AG10803 (cell line): Measurements from ENCODE around the gene NOSTRIN.

Experiments
- DNase-seq: peaks from one replicate; pipeline ENCODE4 v3.0.0; 2010; ENCODE audit warnings: low read depth
- H3K4me3 ChIP-seq: 2 replicates; pipeline ENCODE4 v1.5.1; 2011; ENCODE audit warnings: mild to moderate bottlenecking, low read length, control low read depth
- CTCF ChIP-seq: conservative IDR thresholded peaks from 2 replicates; pipeline ENCODE4 v1.5.1; 2011; ENCODE audit warnings: mild to moderate bottlenecking, low read length, control low read depth, inconsistent platforms

Gene NOSTRIN

GRCh38 chr2:168835969-168836368 is 33.5 kb downstream of the NOSTRIN start:
- DNase-seq: no peak
- no peak for TF ChIP-seq CTCF
- no peak overlapping the region for H3K4me3 ChIP-seq

GRCh38 chr2:168841445-168841844 is 39.0 kb downstream of the NOSTRIN start:
- DNase-seq: no peak
- no peak overlapping the region for H3K4me3 ChIP-seq
- no peak for TF ChIP-seq CTCF

- no peak for TF ChIP-seq CTCF
- no peak overlapping the region for H3K4me3 ChIP-seq
- no peak for DNase-seq
Measured at GRCh38 chr2:168843253-168843652, 40.8 kb downstream of the NOSTRIN start.

- TF ChIP-seq CTCF: no peak
- no peak overlapping the region for H3K4me3 ChIP-seq
- no peak for DNase-seq
Measured at GRCh38 chr2:168848225-168848624, 45.8 kb downstream of the NOSTRIN start.

- peak; percentile 11; the same call in 1 of the 2 replicates for TF ChIP-seq CTCF
- DNase-seq: peak; percentile 27
Measured at GRCh38 chr2:168849610-168850009, 47.2 kb downstream of the NOSTRIN start.

GRCh38 chr2:168850846-168851245 is 48.4 kb downstream of the NOSTRIN start:
- H3K4me3 ChIP-seq: no peak overlapping the region
- DNase-seq: peak; percentile 53
- no peak for TF ChIP-seq CTCF

More at GRCh38 chr2:168849610-168850009, 47.2 kb downstream of the NOSTRIN start:
- no peak overlapping the region for H3K4me3 ChIP-seq

- H3K4me3 ChIP-seq: no peak overlapping the region
- DNase-seq: peak; percentile 49
- TF ChIP-seq CTCF: no peak
Measured at GRCh38 chr2:168851674-168852320, 49.4 kb downstream of the NOSTRIN start.
